Activated CD8-positive, alpha-beta memory T cell treated with anti-CD3 and anti-CD28 coated beads, Interleukin-2, amount 50 U/mL, for 24 hours (primary cell): ENCODE results near the gene VSTM5.

ENCODE experiments used
- DNase-seq: peaks from one replicate; pipeline ENCODE4 v3.0.0-alpha.2; 2020; ENCODE audit errors: extremely low read depth

VSTM5 gene

DNA sequence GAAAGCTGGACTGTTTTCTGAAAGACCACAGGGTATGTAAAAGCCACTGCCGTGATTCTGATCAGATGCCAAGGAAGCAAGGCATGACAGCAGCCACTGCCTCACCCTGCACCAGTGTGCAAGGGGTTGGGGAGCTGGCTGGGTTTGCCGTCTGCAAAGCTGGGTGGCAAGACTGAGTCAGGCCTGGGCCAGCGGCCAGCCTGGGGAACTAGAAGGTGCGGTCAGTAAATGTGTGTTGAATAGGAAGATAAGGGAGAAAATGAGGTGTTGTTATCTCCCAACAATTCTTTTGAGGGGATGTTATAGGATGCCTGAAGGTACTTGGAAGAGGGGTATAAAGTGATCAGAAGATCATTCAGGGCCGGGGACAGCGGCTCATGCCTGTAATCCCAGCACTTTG, 8.0 kb downstream of the VSTM5 start:
- no peak for DNase-seq

DNA sequence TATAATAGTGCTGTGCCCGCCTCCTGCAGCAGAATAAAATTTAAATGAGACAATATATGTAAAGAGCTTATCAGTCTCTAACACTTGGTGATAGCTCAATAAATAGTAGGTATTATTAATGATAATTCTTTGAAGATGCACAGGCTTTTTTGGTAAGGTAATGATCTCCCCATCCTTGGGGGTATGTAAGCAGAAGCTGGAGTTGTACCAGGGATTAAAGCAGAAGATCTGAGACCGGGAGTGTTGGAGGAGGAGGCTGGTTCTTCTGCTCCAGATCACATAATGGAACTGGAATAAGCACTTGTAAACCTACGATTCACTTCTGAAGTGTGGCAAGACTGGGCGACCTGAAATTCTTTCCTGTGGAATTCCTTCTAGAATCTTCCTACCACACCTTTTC, 8.4 kb downstream of the VSTM5 start:
- DNase-seq, result no peak

DNA sequence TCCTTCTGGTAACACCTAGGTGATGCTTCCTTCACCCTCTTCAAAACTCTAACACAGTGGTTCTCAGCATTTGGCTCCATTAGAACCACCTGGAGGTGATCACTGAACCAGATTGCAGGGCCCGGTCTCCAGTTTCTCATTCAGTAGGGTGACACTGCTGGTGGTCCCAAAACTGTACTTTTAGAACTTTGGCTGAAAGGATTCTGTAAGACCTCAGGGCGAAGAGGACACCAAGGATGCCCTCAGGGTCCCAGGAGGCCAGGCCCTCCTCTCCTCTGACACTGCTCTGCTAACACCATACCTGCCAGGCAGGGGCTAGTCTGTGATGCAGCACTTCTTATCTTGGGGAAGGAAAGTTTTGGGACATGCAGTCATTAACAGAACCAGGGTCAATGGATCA, 9.0 kb downstream of the VSTM5 start:
- no peak for DNase-seq

DNA sequence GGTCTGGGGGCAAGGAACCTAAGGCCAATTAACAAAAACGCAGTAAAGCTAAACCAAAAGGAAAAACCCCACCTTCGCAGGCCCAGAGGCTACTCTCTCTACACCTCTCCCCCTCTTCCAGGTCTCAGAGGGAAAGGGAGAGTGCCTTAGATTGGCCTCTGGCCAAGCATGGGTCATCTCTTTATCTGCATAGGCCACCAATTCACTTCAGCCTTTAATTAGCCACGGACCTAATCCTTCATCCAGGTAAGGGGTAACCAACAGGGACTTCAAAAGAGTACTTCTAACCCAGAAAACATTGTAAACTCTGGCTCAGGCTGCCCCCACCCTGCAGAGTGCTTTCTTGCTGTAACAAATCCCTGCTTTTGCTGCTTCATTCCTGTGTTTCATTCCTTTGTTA, 9.4 kb downstream of the VSTM5 start:
- no peak for DNase-seq

DNA sequence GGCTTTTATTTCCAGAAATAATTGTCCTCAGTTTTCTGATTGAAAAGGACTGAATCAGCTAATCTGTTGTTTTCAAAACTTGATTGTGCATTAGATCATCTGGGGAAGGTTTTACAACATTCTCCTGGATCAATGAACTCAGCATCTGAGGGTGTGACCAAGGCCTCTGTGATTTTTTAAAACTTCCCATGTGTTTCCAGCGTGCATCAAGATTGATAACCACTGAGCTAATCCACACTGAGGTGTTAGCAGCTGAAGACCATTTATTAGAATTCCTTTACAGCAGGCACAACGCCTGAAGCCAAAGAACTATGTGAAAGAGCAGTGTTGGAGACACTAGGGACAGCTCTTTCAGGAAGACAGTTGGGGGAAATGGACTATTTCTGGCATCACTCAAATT, 10.2 kb downstream of the VSTM5 start:
- DNase-seq, result no peak

DNA sequence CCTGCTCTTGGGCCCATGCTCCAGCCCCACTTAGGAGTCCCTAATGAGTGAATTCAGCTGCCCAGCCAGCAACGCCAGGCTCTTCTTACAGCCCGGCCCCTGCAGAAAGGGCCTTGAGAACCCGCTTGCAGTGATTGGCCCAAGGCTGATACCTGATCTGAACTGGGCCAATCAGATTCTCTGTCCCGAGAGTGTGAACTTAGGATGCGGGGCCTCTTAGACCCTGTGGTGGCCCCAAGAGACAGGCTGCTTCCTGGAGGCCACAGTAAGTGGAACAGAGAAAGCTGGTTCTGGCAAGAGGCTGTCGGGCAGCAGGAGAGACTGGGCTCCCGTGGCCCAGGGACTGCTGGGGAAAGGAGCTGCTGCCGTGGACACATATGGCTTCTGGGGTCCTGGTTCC, 11.5 kb downstream of the VSTM5 start:
- DNase-seq, result no peak

DNA sequence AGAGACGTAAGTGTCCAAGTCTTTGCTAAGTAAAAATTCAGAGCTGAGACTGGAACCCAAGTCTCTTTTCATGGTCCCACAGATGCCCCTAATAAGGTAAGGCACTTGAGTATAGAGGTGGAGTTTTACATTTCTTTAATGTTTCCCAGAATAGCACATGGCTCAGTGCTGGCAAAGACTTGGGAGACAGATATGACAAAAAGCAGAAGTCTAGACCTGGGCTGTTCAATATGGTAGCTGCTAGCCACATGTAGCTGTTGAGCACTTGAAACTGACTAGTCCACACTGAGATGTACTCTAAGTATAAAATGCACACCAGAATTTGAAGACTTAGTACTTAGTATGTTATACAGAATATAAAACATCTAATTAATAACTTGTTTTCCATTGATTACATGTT, 17.6 kb downstream of the VSTM5 start:
- DNase-seq, result no peak

DNA sequence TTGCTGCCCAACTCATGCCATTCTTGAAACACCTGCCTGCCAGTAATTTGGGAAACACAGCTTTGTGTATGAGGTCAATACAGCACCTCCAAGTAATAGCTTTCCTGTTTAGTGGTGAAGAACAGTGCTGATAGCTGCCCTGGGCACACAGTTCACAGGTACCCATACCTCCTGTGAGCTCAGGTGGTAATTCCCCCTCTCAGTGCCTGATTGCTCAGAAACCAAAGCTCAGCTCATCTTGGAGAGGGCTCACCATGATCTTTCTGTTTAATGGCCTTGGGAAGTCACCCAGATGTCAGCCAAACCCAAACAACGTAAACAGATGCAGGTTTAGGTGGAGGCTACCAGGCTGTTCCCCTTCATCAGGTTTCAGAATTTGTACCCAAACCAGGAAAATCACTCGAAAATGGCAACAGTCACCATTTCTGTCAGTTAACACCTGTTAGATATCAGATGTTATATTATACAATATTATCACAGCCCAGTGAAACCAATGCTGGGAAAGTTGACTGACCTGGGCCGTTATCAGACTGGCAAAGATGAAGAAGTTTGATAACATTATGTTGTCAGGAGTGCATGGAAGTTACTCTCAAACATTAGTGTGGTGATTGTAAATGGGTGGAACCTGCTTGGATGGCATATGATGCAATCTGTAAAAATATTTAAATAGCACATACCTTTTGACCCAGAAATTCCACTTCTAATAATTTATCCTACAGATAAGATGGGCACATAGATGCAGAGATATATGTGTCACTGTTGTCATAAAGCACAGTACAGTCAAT, 18.9 kb downstream of the VSTM5 start:
- DNase-seq, result no peak

DNA sequence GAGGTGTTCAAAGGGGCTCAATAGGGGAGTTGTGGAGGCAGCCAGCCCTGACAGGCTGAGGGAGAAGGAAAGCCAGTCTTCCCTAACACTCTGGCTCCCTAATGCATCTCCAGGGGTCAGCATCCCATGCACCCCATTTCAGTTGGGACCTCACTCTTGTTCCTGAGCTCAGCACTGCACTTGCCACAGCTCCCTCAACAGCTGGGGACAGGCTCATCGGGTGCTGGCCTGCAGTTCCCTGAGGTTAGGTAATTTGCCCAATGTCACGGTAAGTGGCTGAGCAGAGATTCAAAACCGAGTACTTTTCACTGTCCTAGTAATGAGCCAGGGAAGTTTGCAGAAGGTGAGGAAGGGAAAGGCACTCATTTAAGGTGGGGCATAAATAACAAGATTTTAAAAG, 20.8 kb downstream of the VSTM5 start:
- no peak for DNase-seq

DNA sequence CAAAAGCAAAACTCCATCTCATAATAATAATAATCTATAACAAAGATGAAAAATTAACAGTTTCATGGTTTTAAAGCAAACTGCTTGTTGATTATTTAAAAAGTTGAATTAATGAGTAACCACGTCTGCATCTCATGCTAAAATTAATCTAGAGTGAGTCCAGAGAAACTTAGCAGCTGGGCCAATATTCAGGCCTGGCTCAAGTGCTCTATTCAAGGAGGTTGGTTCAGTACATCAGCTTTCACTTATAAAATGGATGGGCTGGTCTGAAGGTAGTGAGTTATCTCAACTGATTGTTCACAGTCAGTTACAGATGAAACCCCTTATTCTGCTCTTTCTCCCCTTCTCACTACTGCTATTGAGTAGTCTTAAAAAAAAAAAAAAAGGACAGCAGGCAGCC, 23.1 kb downstream of the VSTM5 start:
- no peak for DNase-seq

DNA sequence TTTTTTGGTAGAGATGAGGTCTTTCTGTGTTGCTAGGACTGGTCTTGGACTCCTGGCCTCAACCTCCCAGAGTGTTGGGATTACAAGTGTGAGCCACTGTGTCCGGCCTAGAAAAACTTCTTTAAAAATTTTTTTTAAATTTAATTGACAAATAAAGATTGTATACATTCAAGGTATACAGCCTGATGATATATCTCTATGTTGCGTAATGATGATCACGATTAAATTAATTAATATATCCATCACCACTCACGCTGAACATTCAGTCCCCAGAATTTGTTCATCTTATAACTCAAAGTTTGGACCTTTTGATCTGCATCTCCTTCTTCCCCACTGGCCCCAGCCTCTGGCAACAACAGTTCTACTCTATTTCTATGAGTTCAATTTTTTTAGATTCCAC, 27.2 kb downstream of the VSTM5 start:
- DNase-seq, result no peak

DNA sequence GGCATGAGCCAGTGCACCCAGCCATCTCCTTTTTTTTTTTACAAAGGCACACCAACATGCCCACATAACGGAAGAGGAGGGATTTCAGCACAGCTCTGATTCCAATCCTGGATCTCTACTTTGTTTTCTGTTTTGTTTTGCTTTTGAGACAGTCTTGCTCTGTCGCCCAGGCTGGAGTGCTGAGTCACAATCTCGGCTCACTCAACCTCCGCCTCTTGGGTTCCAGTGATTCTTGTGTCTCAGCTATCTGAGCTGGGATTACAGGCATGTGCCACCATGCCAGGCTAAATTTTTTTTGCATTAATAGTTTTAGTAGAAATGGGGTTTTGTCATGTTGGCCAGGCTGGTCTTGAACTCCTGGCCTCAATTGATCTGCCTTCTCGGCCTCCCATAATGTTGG, 28.1 kb downstream of the VSTM5 start:
- no peak for DNase-seq

DNA sequence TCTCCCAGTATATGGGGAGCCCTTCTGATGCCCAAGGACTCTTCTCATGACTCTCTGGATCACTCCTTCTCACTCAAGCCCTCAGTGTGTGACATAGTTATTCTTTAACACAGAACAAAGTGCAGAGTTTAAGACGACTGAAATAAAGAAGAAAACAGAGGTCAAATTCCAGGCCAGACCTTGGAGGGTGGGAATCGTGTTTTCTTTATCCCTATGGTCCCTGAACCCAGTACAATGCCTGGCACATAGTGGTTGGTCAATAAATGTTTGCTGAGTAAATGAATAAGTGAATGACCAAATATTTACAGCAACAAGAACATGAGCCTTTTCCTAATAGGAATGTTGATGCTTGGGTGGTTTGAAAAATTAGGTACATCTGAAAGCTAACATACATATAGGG, 28.8 kb downstream of the VSTM5 start:
- DNase-seq, result no peak

DNA sequence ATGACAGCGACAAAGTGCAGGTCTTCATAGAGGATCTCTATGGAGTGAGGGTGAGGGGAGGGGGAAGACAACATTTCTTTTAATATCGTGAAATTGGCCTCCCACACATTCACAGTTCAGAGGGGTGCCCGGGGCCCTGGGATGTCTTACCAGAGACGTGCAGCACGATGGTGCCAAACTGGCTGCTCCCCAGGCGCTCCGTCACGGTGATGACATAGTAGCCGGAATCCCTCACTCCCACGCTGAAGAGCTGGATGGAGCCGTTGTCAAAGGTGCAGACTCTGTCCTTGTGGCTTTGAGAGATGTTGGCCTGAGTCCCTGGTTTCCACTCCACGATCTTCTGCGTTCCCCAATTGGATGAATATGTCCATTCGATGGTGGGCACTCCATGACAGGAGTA, 29.6 kb downstream of the VSTM5 start:
- no peak for DNase-seq

DNA sequence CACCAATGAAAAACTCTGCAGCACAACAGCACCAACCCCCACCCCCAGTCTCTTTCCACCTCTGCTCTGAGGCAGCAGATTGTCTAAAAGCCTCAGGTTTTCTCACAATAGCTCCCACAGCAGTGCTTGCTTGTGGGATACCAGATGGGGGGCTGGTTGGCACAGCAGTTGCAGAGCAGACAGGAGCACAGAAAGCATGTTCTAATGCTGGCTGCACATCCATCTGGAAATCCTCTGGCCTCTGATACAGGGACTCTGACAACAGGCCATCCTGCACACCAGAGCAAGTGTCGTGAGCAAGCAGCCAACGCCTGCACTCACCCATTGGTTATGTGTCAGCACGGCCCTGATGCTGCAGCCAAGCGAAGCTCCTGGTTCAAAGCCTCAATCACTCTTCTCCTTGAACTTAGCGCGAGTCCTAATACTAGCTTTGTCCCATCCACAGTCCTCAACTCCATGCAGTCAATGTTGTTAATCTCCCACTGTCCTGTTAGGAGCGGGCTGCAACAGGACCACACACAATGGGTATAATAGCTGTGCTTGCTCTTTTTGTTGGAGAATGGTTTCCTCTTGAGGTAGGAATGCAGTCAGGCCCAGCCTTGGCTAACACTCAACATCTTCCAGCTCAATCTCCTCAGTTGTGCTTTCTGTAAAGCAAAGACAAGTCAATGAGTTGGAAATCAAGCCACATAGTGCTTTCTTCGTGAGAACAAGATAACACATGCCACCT, 30.3 kb downstream of the VSTM5 start:
- no peak for DNase-seq

DNA sequence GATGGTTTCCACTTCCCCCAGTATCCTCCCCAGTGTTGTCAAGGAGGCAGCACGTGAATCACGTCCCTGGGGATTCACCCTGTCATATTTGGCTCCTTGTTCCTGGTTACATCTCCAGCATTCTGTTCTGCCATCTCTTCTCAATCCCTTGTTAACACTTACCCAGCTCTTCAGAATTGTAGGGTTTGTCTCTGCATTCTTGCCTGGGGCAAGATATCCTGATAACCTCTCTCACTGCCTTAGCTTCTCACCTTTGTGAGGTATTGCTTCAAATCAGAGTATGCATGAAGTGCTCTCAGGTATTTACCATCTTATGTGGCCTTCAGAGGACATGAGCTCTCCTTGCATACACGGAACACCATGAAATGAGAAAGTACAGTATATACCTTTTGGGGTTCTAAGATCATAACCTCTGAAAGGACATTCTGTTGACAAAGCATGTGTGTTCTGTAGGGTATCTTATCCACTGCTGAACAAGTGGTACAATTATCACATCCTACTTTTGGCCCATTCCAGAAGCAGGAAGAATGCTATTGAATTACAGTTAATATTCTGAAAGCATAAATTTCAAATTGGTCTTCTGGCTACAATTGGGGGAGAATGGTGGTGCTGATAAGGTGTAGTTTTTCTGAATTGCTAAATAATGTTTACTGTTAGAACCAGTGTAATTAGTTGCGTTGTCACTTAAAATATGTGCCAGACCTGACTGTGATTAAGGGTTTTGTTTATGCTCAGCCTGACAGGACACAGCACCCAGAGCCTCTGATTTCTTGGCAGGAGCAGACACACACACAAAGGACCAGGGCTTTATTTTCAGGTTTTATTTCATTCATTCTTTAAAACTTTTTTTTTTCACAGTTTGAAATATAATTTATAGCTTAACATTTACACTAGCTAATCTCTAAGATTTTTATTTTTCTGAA, 32.7 kb downstream of the VSTM5 start:
- no peak for DNase-seq

DNA sequence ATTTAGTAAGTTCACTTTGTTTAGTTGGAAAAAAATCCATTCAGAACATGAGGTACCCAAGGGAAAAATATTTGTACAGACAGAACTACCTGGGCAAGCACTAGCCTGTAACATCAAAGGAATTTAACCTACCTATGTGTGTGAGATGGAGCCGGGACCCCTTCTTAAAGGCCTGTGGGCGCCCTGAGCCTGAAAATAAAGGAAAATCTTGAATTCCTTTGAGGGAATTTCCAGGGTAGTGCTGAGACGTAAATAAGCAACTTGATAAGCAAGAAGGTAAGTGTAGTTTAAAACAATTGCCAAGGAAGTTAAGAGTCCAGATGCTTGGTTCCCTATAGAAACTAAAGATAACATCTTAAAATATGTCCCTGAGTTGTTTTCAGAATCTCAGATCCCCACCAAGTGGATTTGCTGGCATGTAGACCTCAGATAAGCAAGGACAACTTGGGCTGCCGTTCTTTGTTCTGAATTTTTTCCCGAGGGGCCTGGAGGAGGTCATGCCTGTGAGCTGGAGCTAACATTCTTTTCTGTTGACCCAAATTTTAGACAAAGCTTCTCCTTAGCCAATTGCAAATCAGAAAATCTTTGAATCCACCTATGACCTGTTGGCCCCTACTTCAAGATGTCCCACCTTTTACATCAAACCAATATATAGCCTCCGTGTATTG, 35.3 kb downstream of the VSTM5 start:
- no peak for DNase-seq

DNA sequence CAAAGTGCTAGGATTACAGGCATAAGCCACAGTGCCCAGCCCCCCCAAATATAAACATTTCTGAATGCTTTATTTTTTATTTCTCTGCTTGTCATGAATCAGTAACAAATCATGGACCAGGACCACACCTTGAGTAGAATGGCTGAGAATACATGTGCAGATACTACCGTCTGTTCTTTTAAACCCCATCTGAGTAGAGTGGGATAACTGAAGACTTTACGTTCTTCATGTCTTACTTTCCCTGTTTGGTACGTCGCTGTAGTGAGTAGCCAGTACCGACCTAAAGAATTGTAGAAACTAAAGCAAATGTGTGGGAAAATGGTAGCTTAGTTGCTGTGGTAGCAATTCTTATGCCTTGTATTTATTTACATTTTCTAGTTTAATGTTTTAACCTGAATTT, 36.4 kb downstream of the VSTM5 start:
- no peak for DNase-seq

DNA sequence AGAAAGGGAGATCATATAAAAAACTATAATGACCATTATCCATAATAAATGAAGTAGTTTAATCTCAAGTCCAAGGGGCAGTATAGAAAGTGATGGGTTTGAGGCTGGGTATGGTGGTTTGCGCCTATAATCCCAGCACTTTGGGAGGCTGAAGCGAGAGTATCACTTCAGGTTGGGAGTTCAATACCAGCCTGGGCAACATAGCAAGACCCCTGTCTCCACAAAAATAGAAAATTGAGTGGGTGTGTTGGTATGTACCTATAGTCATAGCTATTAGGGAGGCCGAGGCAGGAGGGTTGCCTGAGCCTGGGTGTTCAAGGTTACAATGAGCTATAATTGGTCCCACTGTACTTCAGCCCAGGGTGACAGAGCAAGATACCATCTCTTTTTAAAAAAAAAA, 42.4 kb downstream of the VSTM5 start:
- DNase-seq, result no peak

DNA sequence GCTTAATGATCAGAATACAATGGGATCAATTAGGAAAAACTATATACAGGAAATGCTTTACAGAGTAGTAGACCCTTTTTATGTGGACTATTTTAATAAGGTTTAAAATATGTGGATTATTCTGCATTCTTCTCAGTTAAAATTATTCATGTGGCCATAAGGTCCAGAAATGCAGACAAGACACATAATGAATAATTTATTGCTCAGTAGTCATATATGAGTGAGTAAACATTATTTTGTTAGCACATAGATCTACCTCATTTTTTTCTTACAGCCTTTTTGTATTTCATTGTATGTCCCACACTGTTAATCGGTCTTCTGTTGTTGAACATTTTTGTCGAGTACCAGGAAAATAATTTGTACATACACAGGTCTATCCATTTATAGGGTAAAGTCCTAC, 45.5 kb downstream of the VSTM5 start:
- DNase-seq, result no peak

DNA sequence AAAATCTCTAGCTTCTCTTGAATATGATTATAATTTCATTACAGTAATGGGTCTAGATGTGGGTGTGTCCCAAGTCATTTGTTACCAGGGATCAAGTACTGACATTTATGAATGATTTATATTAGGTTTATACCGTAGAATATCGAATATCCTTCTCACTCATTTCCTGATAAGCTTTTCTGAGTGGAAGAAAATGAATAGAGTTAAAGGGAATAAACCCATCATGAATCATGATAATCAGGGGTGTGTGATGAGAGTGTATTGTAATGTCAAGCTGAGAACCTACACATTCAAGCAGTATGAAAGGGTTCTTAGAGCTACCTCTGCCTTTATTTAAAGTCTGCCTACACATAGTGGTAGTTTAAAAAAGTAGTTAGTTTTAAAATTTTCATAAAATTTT, 49.1 kb downstream of the VSTM5 start:
- DNase-seq, result no peak
